Stimulated activated CD8-positive, alpha-beta memory T cell treated with anti-CD3 and anti-CD28 coated beads, Interleukin-7, amount 100 ng/mL, for 48 hours (primary cell): ENCODE data around the gene LMOD2.
A peak's percentile ranks its signal among the peaks of the same experiment; 100 is the strongest.
"Not testable (repeated sequence)": the region's sequence is repeated elsewhere in the genome, so short reads cannot be mapped to it uniquely, and the experiment has no call there.

Experiments
- DNase-seq, 2 donors: peaks; one replicate each; pipeline ENCODE4 v3.0.0-alpha.2; 2020; ENCODE audit warnings: low read depth in 1 of 2; ENCODE audit errors: extremely low read depth in 1 of 2

The LMOD2 gene

GRCh38 chr7:123655614-123656013, at the start of gene LMOD2:
Gene LMOD2 (plus strand): TSS chr7:123655866. CDS start chr7:123655964, 98 bp downstream.
- no peak for DNase-seq

GRCh38 chr7:123607423-123607975, 48.2 kb upstream of the LMOD2 start:
- DNase-seq, result no peak

- DNase-seq, result no peak
Measured at GRCh38 chr7:123608991-123609882, 46.4 kb upstream of the LMOD2 start.

GRCh38 chr7:123609883-123610239, 45.8 kb upstream of the LMOD2 start:
- DNase-seq, result no peak

- no peak for DNase-seq
Measured at GRCh38 chr7:123612024-123612423, 43.6 kb upstream of the LMOD2 start.

- DNase-seq, result no peak
Measured at GRCh38 chr7:123615344-123615743, 40.3 kb upstream of the LMOD2 start.

- no peak for DNase-seq
Measured at GRCh38 chr7:123616223-123616622, 39.4 kb upstream of the LMOD2 start.

GRCh38 chr7:123621707-123622106, 34.0 kb upstream of the LMOD2 start:
- DNase-seq, result no peak

- no peak for DNase-seq
Measured at GRCh38 chr7:123622660-123623386, 32.8 kb upstream of the LMOD2 start.

GRCh38 chr7:123624527-123625183, 31.0 kb upstream of the LMOD2 start:
- DNase-seq, result peak; percentile 32 to 44

- no peak for DNase-seq
Measured at GRCh38 chr7:123625254-123625653, 30.4 kb upstream of the LMOD2 start.

- no peak for DNase-seq
Measured at GRCh38 chr7:123627851-123628250, 27.8 kb upstream of the LMOD2 start.

GRCh38 chr7:123628829-123629228, 26.8 kb upstream of the LMOD2 start:
- DNase-seq, result no peak

- no peak for DNase-seq
Measured at GRCh38 chr7:123629281-123629680, 26.4 kb upstream of the LMOD2 start.

- DNase-seq, result no peak
Measured at GRCh38 chr7:123632808-123633207, 22.9 kb upstream of the LMOD2 start.

GRCh38 chr7:123633553-123633952, 22.1 kb upstream of the LMOD2 start:
- no peak for DNase-seq

- DNase-seq, result not testable (repeated sequence)
Measured at GRCh38 chr7:123634011-123634573, 21.6 kb upstream of the LMOD2 start.

- no peak for DNase-seq
Measured at GRCh38 chr7:123635551-123636359, 19.9 kb upstream of the LMOD2 start.

GRCh38 chr7:123637203-123637602, 18.5 kb upstream of the LMOD2 start:
- no peak for DNase-seq

- no peak for DNase-seq
Measured at GRCh38 chr7:123637878-123638277, 17.8 kb upstream of the LMOD2 start.
